ENCODE results near the gene PRKAB1.

- TF ChIP-seq CTCF (IDR thresholded peaks at IDR 0.05) (no peak), TCF7L2 (IDR thresholded peaks at IDR 0.05; ENCODE audit: low read depth, low read length) (no peak), SIN3A (IDR thresholded peaks at IDR 0.05; ENCODE audit: borderline replicate concordance, insufficient read depth, low read depth, low read length) (no peak)
These were observed 24.5 kb downstream of the PRKAB1 start for GRCh38 chr12:119692410-119692809.

Measured in Panc1 (cell line).